Suppressor macrophage treated with lipopolysaccharide for 1 hour (primary cell): Measurements from ENCODE around the gene ZNF729.
"Not testable (repeated sequence)": the region's sequence is repeated elsewhere in the genome, so short reads cannot be mapped to it uniquely, and the experiment has no call there.

Source experiments
- DNase-seq, 3 donors: peaks; one replicate each; pipeline ENCODE4 v3.0.0-alpha.2; 2020 to 2022

ZNF729 gene

GRCh38 chr19:22286151-22286810 is at the start of gene ZNF729:
Gene ZNF729, plus strand, starts transcription at chr19:22286441. Its CDS starts 85 bp downstream, at chr19:22286526.
- DNase-seq = no peak

DNA sequence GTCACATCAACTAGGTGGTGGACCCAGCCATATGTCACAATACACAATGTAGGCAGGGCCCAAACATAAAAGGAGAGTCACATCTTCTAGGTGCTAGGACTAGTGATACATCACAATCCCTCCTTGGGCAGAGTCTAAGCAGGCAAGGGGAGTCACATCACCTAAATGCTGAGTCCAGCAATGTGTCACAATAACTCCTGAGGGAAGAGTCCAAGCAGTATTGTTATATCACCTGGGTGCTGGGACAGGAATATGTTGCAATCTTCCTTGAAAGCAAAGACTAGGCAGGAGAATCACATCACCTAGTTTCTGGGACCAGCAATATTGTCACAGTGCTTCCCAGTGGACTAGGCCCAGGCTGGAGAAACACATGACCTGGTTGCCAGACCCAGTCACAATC is 29.4 kb upstream of the ZNF729 start:
- no peak for DNase-seq

DNA sequence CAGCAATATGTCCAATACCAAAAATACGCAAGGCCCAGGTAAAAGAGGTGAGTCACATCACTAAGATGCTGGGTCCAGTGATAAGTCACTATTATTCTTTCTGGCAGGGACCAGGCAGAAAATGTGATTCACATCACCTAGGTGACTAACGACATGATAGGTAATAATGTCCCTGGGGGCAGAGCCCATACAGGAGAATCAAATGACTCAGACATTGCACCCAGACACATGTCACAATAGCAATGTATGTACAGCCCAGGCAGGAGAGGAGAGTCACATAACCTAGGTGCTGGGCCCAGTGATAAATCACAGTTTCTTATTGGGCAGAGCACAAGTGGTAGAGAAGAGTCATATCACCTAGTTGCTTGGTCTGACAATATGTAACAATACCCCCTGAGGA is 28.9 kb upstream of the ZNF729 start:
- no peak for DNase-seq

DNA sequence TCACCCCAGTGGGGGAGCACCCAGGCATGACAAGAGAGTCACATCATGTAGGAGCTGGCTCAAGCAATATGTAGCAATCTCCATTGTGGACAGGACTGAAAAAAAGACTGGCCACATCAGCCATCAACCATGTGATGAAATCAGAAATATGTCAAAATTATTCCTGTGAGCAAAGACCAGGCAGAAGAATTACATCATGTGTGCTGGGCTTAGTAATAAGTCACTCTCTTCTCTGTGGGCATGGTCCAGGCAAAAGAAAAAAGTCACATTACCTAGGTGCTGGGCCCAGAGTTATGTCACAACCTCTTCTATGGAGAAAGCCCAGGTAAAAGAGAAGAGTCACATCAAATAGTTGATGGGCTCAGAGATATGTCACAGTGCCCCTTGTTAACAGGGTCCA is 28.3 kb upstream of the ZNF729 start:
- no peak for DNase-seq

GRCh38 chr19:22260499-22260898 is 25.7 kb upstream of the ZNF729 start:
- no peak for DNase-seq

- DNase-seq = no peak
These were observed 24.6 kb upstream of the ZNF729 start for GRCh38 chr19:22261596-22261995.

GRCh38 chr19:22263121-22263520 is 23.1 kb upstream of the ZNF729 start:
- no peak for DNase-seq

DNA sequence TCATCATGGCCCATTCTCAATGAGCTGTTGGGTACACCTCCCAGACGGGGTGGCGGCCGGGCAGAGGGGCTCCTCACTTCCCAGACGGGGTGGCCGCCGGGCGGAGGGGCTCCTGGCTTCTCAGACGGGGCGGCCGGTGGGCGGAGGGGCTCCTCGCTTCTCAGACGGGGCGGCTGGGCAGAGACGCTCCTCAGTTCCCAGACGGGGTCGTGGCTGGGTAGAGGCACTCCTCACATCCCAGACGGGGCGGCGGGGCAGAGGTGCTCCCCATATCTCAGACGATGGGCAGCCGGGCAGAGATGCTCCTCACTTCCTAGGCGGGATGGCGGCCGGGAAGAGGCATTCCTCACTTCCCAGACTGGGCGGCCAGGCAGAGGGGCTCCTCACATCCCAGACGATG is 35.3 kb downstream of the ZNF729 start:
- not testable (repeated sequence) for DNase-seq

- no peak for DNase-seq
These were observed 40.0 kb downstream of the ZNF729 start for GRCh38 chr19:22326219-22326618.

- DNase-seq = no peak
These were observed 41.1 kb downstream of the ZNF729 start for GRCh38 chr19:22327321-22327720.

- DNase-seq = no peak
These were observed 45.3 kb downstream of the ZNF729 start for GRCh38 chr19:22331521-22331920.

- DNase-seq = no peak
These were observed 46.7 kb downstream of the ZNF729 start for GRCh38 chr19:22332924-22333323.

- no peak for DNase-seq
These were observed 49.5 kb downstream of the ZNF729 start for GRCh38 chr19:22335716-22336115.

DNA sequence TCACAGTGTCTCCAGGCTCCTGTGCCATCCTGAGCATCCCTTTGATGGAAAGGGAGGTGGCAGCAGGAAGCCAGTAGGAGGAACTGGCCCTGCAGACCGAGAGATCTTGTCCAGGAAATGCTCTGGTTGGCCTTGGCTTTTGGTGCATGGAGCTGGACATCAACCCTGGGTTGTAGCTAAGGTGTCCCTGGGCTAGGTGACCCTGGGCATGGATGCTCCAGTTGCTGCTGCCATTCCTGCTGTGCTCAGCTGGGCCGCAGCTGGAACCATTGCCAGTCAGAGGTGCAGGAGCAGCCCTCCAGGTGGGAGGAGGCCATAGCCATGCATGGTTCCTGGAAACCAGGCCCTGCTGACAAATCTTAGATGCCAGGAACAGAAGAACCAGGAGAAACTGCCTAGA is 68.4 kb downstream of the ZNF729 start:
- DNase-seq = no peak
